GM19351 (cell line): ENCODE data around the gene POU2F3.
A peak's percentile ranks its signal among the peaks of the same experiment; 100 is the strongest.
"Not testable (repeated sequence)": the region's sequence is repeated elsewhere in the genome, so short reads cannot be mapped to it uniquely, and the experiment has no call there.

ENCODE experiments used
- ATAC-seq: cut with Tn5 transposase; IDR thresholded peaks from one replicate; pipeline ENCODE4 v1.9.1; 2021; ENCODE audit warnings: mild to moderate bottlenecking, moderate library complexity; ENCODE audit not compliant: unreplicated experiment

POU2F3 gene

DNA sequence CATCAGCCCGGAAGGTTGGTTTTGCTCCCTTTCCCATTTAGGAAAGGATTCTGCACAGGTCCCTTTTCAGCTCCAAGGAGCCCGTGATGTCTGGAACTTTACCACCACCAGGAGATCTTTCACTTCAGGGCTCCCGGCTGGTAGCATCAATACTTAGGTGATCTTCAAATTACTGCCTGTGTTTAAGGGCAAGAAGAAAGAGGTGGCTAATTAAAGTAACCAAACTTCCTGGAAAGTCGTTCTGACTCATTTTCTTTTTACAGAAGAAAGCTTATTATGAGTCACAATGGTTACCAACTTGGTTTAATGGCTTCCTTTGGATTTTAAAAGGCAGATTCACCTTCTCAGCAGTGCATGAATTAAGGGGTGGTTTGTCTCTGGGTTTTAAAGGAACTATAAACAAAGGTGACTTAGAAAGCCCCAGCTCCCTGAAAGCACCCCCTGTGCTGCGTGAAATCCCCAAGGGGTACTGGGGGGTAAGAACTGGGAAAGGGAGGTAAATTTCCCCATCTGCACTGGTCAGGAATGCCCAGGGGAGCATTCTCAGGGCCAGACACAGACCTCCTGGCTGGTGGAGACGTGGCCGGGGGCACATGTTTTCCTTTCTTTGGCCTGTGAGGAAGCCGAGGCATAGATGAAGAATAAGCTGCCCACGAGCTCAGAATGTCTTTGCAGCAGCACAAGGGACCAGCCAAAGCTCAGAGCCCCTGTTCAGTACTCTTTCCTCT is 8.8 kb downstream of the POU2F3 start:
- ATAC-seq: peak; percentile 71

DNA sequence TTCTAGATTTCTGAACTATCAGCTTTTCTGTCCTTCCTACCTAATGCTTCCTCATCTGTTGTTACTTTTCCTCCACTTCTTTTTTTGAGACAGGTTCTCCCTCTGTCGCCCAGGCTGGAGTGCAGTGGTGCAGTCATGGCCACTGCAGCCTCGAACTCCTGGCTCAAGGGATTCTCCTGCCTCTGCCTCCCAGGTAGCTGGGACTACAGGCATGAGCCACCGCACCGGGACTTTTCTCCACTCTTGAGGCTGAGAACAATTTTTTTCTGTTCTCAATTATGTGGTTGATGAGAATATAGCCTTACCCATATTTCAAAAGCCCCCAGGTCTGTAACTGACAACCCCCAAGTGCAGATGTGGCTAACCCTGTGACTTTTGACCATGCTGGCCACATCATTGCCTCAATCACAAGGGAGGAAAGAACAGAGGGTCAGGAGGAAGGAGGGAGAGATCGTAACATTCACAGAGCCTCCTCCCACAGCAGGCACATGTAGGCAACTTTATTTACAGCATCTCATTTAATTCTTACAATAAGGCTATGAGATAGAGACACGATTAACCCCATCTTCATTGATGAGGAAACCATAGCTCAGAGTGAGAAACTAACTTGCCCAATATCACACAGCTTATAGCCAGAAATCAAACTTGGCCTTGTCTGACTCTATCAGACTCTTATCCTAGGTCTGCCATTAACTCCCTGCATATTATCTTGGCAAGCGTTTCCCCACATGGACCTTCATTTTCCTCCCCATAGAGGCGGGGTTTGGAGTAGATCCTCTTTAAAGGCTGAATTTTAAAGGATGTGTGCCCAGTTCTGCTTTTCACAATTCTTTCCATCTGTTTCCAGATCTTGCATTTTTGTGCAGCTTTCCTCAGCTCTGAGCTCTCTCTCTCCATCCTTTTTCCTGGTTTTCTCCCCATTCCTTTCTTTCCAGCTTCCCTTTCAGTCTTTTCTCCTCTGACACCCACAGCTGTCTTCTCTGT is 9.6 kb downstream of the POU2F3 start:
- ATAC-seq: no peak

DNA sequence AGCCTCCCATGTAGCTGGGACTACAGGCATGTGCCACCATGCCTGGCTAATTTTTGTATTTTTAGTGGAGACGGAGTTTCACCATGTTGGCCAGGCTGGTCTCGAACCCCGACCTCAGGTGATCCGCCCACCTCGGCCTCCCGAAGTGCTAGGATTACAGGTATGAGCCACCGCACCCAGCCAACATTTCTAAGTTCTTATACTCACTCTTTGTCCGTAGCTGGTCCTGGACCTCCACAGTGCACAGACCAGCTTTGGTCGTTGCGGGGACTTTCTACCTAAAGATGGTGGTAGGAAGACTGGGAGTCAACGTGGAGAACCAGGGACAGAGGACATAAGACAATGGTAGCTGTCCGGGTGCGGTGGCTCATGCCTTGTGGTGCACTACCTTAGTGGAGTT is 13.4 kb downstream of the POU2F3 start:
- ATAC-seq: not testable (repeated sequence)

- peak; percentile 74 for ATAC-seq
Observed at GRCh38 chr11:120254788-120255518, 15.0 kb downstream of the POU2F3 start.

GRCh38 chr11:120255519-120255866 is 15.6 kb downstream of the POU2F3 start:
- ATAC-seq: no peak

DNA sequence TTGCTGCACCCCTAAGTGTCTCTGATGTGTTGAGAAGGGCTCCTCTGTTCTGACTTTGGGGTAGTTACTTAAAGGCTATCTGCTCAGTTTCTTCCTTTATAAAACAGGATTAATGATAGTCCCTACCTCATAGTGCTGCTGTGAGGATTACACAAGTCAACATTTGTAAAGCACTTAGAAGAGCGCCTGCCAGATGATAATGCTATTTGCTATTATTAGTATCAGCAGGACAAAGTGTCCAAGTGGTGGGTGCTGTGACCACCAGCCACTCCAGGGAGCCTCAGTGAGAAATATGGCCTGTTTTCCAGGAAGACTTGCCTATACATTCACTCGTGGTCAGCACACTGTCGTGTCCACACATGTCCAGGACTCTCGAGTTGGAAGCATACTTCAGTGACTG is 16.2 kb downstream of the POU2F3 start:
- ATAC-seq: no peak

DNA sequence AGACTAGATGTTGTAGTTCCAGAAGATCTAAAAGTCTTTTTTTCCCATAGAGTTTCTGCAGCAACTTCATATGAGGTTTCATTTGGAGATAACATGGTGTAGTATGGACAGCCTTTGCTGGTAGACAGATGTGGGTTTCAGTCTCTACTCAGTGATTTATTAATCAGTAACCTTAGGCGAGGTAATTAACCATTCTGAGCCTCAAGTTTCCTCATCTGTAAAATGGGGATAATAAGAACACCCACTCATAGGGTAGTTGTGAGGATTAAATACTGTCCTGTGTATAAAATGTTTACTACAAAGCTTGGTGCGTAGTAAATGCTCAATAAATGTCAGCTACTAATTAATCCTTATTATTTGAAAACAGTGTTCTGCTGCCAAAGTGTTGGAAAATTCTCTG is 16.8 kb downstream of the POU2F3 start:
- ATAC-seq: no peak

DNA sequence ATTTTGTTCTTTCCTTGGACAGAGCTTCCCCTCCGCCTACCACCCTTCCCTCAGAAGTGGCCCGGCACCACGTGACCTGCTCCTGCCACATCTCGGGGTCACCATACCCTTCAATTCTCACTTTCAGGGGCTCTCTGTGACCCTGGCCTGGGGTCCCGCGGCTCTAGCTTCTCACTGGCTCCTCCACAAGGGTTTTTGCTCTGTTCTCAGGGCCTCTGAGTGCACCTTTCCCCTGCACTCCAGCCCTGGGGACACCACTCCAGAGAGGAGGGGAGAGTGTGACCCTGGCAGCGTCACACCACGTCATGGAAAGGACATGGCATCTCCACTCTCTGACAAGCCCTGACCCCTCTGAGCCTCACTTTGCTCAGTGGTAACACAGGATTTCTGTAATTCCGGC is 17.4 kb downstream of the POU2F3 start:
- no peak for ATAC-seq

GRCh38 chr11:120258661-120259060 is 18.7 kb downstream of the POU2F3 start:
- ATAC-seq: no peak

GRCh38 chr11:120259241-120259640 is 19.3 kb downstream of the POU2F3 start:
- ATAC-seq: no peak

DNA sequence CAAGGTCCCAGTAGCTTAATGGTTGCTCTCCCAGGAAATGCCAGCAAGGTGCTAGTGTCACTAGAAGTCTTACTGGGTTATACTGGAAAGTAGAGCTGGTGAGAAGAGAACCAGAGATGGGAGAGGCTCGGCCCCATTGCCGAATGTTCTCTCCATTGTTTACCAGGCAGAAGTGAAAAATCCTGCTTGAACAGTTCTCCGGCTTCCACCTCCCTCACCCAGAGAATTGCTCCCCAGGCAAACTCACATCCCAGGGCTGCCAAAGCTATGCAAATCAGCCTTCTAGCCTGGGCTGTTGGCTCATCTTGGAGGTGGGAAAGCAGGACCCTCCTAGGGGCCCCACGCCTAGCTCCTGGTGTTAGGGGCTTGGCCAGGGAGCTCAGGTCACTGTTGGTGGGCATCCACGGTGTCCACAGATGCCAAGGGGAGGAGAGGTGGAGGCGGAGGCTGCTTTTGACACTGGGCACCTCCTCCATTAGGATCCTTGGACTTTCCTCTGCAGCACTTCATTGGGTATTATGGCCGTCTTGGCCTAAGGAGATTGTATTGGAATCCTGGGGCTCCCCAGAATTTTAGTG is 20.1 kb downstream of the POU2F3 start:
- no peak for ATAC-seq

DNA sequence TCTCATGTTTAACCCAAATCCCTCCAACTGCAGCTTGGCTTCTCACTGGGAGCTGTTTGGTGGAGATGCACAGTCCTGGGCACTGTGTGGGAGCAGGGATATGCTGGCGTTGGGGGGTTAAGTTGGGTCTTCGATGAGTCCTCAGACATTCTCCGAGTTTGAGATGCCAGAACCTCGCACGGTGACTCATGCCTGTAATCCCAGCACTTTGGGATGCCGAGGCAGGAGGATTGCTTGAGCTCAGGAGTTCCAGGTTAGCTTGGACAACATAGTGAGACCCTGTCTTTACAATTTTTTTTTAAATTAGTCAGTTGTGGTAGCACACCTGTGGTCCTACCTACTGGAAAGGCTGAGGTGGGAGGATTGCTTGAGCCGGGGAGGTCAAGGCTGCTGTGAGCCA is 20.7 kb downstream of the POU2F3 start:
- no peak for ATAC-seq

- ATAC-seq: no peak
Observed at GRCh38 chr11:120261321-120261720, 21.4 kb downstream of the POU2F3 start.

GRCh38 chr11:120261931-120262330 is 22.0 kb downstream of the POU2F3 start:
- ATAC-seq: no peak

GRCh38 chr11:120267319-120267718 is 27.4 kb downstream of the POU2F3 start:
- no peak for ATAC-seq

DNA sequence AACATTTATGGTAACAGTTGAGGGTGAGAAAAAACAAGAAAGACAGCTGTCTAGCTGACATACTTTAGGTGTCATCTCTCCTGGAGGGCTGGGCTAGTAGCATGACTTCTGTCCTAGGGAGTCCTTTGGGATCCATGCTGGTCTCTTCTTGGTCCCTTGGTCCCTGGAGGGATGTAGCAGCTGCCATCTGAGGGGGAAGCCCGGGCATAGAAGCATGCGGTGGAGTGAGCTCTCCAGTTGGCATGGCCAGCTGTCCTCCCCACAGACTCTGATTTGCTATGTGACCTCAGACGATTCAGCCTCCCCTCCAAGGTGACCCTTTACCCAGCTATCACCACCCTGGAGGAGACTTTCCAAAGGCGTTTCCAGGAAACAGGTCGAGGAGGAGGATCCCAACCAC is 28.7 kb downstream of the POU2F3 start:
- no peak for ATAC-seq

DNA sequence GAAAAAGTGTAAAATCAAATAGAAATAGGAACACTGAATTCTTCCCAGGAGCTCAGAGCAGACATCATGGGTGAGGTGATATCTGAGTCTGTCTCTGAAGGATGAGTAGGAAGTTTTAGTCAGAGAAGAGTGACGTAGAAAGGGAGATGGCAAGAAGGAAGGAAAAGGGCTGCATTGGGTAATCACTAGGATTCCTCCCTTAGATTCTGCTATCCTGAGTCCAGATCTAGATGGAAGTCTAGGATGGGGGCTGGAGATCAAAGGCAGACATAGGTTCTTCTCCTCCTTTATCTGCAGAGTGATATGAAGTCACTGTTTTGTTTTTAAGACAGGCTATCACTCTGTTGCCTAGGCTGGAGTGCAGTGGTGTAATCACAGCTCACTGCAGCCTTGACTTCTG is 30.4 kb downstream of the POU2F3 start:
- no peak for ATAC-seq

GRCh38 chr11:120271672-120272071 is 31.7 kb downstream of the POU2F3 start:
- no peak for ATAC-seq

DNA sequence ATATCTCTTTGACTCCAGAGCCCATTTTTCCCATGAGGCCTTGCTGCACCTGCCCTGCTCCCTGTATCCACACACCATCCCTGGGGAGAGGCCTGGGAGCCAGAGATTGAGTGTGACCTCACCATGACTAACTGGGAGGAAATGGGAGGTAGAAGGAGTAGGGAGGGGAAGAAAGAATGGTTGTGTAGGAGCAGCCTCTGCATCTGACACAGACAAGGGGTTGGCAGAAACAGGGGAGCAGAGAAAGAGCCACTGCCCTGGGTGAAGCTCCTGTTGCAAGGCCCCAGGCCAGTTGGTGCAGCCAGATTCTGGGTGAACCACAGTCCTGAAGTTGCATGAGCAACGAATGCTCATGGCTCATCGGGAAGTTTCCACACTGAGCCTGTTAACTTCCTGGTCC is 32.4 kb downstream of the POU2F3 start:
- ATAC-seq: no peak

- ATAC-seq: no peak
Observed at GRCh38 chr11:120273432-120273831, 33.5 kb downstream of the POU2F3 start.

GRCh38 chr11:120273956-120274355 is 34.0 kb downstream of the POU2F3 start:
- not testable (repeated sequence) for ATAC-seq
